HG02798 (cell line): Measurements from ENCODE around the gene KRTAP1-5.
"Not testable (repeated sequence)": the region's sequence is repeated elsewhere in the genome, so short reads cannot be mapped to it uniquely, and the experiment has no call there.

Source experiments
- ATAC-seq: cut with Tn5 transposase; IDR thresholded peaks from one replicate; pipeline ENCODE4 v1.9.1; 2021; ENCODE audit warnings: mild to moderate bottlenecking; ENCODE audit not compliant: unreplicated experiment, poor library complexity

The KRTAP1-5 gene

DNA sequence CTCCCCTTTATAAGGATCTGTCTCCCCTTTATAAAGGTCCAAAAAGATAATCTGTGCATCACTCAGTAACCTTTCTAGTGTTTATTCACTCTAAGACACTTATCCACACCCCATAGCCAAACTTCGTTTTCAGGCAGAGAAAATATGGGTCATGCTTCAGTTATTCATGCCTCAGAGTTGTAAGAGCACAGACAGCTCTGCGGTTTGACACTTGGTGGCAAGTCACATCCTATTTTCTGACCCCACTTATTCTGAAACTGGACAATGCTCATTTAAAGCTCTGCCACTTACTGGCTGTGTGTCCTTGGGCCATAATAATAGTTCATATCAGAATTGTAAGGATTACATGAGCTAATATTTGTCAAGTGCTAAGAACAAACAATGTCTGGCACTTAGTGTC, 22.1 kb upstream of the KRTAP1-5 start:
- ATAC-seq = no peak

DNA sequence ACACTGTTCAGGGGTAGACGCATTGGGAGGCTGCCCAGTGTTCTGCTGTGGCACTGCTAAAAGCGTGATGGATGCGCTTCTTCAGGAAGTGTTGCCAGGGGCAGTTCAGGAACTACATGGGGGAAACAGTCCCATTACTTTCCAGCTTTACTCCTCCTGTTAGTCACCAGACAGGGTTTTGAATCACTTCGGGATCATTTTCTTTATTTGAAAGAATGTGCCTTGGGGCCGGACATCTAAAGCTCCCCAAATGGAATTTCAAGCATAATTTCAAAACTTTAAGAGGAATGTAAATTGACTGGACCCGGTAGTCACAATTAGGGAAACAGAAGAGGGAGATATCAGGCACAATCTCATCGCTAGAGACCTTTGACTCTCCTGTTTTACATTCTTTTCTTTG, 21.4 kb upstream of the KRTAP1-5 start:
- ATAC-seq = no peak

- not testable (repeated sequence) for ATAC-seq
These were observed 19.9 kb upstream of the KRTAP1-5 start, which contains the start of gene KRTAP2-1 for GRCh38 chr17:41046735-41047465. Gene KRTAP2-1, minus strand, starts transcription at chr17:41047316. Its CDS starts 49 bp downstream, at chr17:41047267.

DNA sequence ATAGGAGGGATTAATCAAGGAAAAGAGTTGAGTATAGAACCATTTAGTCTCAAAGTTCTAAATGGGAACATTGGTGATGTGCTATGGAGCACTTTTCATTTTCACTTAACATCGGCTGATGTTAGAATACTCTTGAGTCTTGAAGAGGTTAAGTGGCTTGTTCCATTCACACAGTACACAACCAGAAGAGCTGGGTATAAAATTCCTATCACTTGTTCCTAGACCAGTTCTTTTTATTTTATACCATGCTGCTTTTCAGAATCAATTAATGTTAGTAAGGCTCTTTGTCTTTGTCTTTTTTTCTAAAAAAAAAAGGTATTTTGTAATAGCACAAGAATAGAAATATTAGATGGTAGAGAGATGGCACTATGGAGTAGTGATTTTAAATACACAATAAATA, 15.9 kb upstream of the KRTAP1-5 start:
- ATAC-seq = no peak

DNA sequence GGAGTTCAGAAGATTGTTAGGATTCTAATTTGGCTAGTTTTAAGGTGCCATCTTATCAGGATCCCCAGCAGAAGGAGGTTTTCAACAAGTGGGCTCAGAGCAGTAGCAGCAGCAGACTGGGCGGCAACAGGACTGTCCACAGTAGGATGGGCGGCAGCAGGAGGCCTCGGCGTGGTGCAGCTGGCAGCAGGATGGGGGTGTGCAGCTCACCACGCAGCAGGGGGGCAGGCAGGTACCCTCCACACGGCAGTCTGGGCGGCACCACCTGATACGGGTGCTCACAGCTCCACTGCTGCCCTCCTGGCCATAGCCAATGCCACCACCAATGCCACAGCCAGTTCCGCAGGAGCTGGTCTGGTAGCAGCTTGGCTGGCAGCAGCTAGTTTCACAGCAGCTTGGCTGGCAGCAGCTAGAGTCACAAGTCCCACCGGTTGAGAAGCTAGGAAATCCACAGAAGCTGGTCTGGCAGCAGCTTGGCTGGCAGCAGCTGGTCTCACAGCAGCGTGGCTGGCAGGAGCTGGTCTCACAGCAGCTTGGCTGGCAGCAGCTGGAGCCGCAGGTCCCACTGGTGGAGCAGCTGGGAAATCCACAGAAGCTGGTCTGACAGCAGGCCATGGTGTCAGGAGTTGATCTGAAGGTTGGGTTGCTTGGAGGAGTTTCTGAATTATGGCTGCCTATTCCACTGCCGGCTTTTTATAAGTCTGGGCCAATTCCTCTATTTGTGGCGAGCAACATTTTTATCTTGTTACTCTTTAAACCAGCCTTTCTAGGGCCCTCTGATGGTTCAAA, 14.0 kb upstream of the KRTAP1-5 start, which contains the start of gene KRTAP1-1:
TSS of gene KRTAP1-1 (minus strand) at position 668 of the 789 bp plus-strand sequence. CDS start at position 615, 53 bp downstream.
- not testable (repeated sequence) for ATAC-seq

DNA sequence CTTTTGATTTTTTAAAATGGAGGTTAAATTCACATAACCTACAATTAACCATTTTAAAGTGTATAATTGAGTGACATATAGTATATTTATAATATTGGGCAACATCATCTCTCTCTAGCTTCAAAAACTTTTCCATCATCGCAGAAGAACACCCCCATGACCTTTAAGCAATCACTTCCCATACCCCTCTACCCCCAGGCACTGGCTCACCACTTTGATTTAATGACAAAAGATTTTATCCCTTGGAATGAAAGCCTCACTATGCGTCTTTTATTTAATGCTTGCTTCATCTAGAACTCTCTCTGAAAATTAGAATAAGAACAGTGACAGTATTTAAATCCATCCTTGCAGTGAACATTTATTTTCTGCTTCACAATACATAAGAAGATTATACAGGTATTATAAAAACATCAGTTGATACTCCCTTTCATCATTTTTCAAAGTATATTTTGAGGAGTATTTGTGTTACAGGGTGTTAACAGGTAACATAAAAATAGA, 10.9 kb upstream of the KRTAP1-5 start:
- no peak for ATAC-seq

GRCh38 chr17:41034346-41034935, 7.4 kb upstream of the KRTAP1-5 start, which contains the start of gene KRTAP1-3:
Gene KRTAP1-3, minus strand, starts transcription at chr17:41034874. Its CDS starts 53 bp downstream, at chr17:41034821.
- ATAC-seq = not testable (repeated sequence)

GRCh38 chr17:41029633-41030245, 2.7 kb upstream of the KRTAP1-5 start, which contains the start of gene KRTAP1-4:
Gene KRTAP1-4, minus strand, starts transcription at chr17:41030195. Its CDS starts 117 bp downstream, at chr17:41030078.
- ATAC-seq = no peak

DNA sequence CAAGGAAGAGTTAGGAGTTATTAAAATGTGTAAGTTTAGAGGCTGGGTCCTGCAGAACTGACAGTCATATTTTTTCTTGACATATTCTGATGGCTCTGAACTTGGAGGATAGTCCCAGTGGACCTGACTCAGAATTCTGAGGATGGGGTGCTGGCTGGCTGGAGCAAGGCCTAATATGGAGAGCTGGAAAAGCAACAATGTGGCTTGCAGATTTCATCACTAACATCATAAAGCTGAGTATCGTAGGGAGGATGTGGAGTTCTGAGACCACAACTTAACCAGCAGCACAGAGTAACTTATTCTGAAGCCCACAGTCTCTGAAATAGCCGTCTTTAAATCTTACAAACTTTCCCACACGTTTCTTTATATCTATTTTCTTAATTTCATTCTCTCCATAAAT, 2.3 kb downstream of the KRTAP1-5 start:
- no peak for ATAC-seq

DNA sequence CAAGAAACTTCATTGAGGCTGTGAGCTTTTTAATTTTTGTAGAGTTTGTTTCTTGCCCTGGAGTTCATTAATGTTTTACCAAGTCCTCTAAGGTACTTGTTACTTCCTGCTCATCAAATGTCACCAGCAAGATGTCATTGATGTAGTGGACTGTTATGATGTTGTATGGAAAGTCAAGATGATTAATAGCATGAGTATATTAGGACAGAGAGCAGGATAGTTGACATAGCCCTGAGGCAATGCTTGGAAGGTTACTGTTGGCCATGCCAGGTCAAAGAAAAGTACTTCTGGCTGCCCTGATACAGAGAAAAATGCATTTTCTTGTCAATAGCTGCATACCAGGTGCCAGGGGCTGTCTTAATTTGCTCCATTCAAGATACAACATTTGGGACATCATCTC, 6.7 kb downstream of the KRTAP1-5 start:
- no peak for ATAC-seq

DNA sequence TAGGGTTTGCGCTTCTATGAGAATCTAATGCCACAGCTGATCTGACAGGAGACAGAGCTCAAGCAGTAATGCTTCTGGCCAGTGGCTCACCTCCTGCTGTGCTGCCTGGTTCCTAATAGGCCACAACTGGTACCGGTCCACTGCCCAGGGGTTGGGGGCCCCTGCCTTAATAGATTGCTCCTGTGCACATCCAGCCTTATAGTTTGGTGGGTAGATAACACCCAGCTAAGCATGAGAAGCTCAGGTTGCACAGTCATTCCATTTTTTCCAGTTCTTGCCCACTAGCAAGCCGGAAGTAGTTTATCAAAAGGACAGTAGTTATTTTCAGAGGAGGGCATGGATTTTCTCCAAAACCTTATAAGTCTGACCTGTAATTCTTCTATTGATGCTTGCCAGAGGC, 7.6 kb downstream of the KRTAP1-5 start:
- ATAC-seq = no peak

GRCh38 chr17:41018541-41018940, 8.5 kb downstream of the KRTAP1-5 start:
- no peak for ATAC-seq

GRCh38 chr17:41016578-41017215, 10.3 kb downstream of the KRTAP1-5 start:
- ATAC-seq = no peak

DNA sequence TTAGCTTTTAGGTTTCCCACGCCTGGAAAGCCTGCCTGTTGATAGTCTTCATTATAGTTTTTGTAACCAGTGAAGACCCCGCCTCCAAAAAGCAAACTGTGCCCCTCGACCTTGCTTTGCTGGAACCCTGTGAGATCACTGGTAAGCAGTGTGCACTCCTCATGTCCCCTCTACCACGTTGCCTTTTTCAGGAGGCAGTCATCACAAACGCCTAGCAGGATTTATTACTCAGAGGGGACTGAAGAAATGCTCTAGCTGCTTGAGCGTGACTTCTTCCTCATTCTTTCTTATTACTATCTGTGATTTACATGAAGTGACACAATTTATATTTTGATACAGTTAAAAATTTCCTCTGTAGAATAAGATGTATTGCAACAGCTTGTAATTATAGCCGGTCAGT, 11.6 kb downstream of the KRTAP1-5 start:
- ATAC-seq = no peak

- no peak for ATAC-seq
These were observed 13.4 kb downstream of the KRTAP1-5 start for GRCh38 chr17:41013606-41014005.

GRCh38 chr17:41013181-41013580, 13.8 kb downstream of the KRTAP1-5 start:
- ATAC-seq = no peak

DNA sequence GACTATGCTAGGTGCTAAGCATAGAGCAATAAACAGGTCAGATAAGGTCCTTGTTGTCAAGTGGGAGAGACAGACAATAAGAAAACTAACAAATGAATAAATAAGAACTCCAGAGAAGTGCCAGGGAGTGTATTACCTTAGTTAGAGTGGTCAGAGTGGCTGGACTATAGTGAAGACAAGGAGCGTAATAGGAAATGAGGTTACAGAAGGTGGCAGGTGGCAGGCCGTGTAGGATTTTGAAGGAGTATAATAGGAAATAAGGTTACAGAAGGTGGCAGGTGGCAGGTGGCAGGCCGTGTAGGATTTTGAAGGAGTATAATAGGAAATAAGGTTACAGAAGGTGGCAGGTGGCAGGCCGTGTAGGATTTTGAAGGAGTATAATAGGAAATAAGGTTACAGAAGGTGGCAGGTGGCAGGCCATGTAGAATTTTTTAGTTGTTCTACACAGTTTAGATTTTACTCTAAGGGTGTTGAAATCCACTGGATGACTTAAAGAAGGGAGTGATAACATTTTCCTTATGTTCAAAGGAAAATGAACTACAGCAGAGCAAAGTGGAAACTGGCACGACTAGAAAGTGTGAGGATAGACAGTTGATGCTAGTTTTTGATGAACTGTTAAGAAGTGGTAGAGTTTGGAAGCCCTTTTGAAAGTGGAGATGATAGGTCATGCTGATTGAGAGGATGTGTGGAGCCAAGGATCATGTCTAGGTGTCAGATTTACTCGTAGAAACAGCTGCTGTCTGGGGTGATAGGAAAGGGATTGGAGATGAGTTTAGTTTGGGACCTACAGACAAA, 14.5 kb downstream of the KRTAP1-5 start:
- no peak for ATAC-seq

DNA sequence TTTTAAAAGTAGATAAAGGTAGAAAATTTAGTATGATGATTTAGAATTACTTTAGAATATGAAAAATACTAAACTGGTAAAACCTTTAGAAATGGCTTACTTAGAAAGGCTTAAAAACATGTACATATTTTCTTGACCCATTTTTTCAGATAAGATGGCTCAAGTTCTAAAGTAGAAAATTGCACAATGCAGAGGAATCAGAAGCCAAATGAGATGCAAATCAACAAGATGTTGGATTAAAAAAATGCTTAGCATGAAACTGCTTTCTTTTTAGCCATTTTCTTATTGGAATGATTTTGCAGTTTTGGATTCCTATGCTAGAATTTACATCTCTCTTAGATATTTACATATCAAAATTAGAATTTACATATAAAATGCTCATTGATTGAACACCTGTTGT, 16.6 kb downstream of the KRTAP1-5 start:
- no peak for ATAC-seq

DNA sequence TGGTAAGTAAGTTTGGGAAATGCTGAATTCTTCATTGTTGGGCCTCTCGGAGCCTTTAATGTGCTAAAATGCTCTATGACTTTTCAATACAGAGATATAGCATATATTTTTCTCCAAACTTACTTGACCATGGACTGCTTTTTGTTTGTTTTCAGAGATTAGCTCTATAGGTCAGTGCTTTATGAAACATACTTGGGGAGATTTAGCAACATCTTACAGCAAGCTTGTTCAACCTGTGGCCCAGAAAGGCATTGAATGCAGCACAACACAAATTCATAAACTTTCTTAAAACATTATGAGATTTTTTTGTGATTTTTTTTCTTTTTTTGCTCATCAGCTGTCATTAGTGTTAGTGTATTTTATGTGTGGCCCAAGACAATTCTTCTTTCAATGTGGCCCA, 17.1 kb downstream of the KRTAP1-5 start:
- no peak for ATAC-seq
